Dedifferentiated amniotic fluid mesenchymal stem cell (primary cell): ENCODE results near the gene BRAT1.
A peak's percentile ranks its signal among the peaks of the same experiment; 100 is the strongest.

Experiments
- DNase-seq: peaks from one replicate; pipeline ENCODE4 v3.0.0-alpha.2; 2016; ENCODE audit errors: extremely low spot score

The BRAT1 gene

GRCh38 chr7:2559283-2559950 lies 4.1 kb upstream of the BRAT1 start:
- DNase-seq, result no peak

GRCh38 chr7:2558629-2559282 lies 3.4 kb upstream of the BRAT1 start, which contains the start of gene IQCE:
IQCE (plus strand) TSS chr7:2558979; CDS start chr7:2559182, 203 bp downstream.
- peak; percentile 64 for DNase-seq

- no peak for DNase-seq
Observed at GRCh38 chr7:2554661-2555111, 638 bp downstream of the BRAT1 start.

- DNase-seq, result no peak
Observed at GRCh38 chr7:2553831-2554581, 1.3 kb downstream of the BRAT1 start.

- no peak for DNase-seq
Observed at GRCh38 chr7:2553108-2553507, 2.2 kb downstream of the BRAT1 start.

- no peak for DNase-seq
Observed at GRCh38 chr7:2551418-2551817, 3.9 kb downstream of the BRAT1 start.

- no peak for DNase-seq
Observed at GRCh38 chr7:2546776-2547586, 8.3 kb downstream of the BRAT1 start.

GRCh38 chr7:2545746-2546425 lies 9.4 kb downstream of the BRAT1 start:
- no peak for DNase-seq

GRCh38 chr7:2544541-2545188 lies 10.7 kb downstream of the BRAT1 start:
- no peak for DNase-seq

- DNase-seq, result no peak
Observed at GRCh38 chr7:2542916-2543871, 12.1 kb downstream of the BRAT1 start.

GRCh38 chr7:2542011-2542915 lies 13.1 kb downstream of the BRAT1 start:
- DNase-seq, result no peak

- no peak for DNase-seq
Observed at GRCh38 chr7:2541291-2542010, 13.9 kb downstream of the BRAT1 start.

- DNase-seq, result no peak
Observed at GRCh38 chr7:2540641-2541051, 14.7 kb downstream of the BRAT1 start.

- no peak for DNase-seq
Observed at GRCh38 chr7:2540133-2540532, 15.2 kb downstream of the BRAT1 start.

- no peak for DNase-seq
Observed at GRCh38 chr7:2539031-2539911, 16.1 kb downstream of the BRAT1 start.

- no peak for DNase-seq
Observed at GRCh38 chr7:2537981-2538851, 17.1 kb downstream of the BRAT1 start.
